Sigmoid colon (tissue), 7 donors: ENCODE data around the gene USP17L21. TPM values are rescaled to one million over a fixed set of nuclear protein-coding genes. Genes with fewer than 3 reads are reported as not detected.
"Not testable (repeated sequence)": the region's sequence is repeated elsewhere in the genome, so short reads cannot be mapped to it uniquely, and the experiment has no call there.

Experiments used
- DNase-seq: peaks from one replicate; pipeline ENCODE4 v3.0.0-alpha.2; 2019
- H3K27ac ChIP-seq, 4 donors: fragments of 200-600 bp; sonication (generic); one replicate each; pipeline ENCODE4 v1.5.1; 2016 to 2019; ENCODE audit warnings: mild to moderate bottlenecking in 1 of 4
- H3K27me3 ChIP-seq, 3 donors: fragments of 200-600 bp; sonication (generic); one replicate each; pipeline ENCODE4 v1.5.1; 2019; ENCODE audit warnings: mild to moderate bottlenecking in 1 of 3
- H3K36me3 ChIP-seq, 4 donors: fragments of 200-600 bp; sonication (generic); one replicate each; pipeline ENCODE4 v1.5.1; 2016 to 2019
- H3K4me1 ChIP-seq, 4 donors: fragments of 200-600 bp; sonication (generic); one replicate each; pipeline ENCODE4 v1.5.1; 2017 to 2019
- H3K4me3 ChIP-seq, 4 donors: fragments of 200-600 bp; sonication (generic); one replicate each; pipeline ENCODE4 v1.5.1; 2017 to 2019; ENCODE audit warnings: mild to moderate bottlenecking in 2 of 4, moderate library complexity in 1 of 4
- H3K9me3 ChIP-seq, 4 donors: fragments of 200-600 bp in 3 of 4; sonication (generic) in 3 of 4; one replicate each; pipeline versions ENCODE4 v1.5.1 to v1.6.1; 2013 to 2019
- WGBS, 2 donors: extraction: QIAGEN DNeasy Blood & Tissue Kit; methylation state at CpG; one replicate each; pipeline ENCODE4 v1.1.7; 2013; 5-methylcytosine and 5-hydroxymethylcytosine counted together
- intact Hi-C: fragments of 100-400 bp; cut with DNase I; formaldehyde crosslinking; loops from one replicate; pipeline ENCODE4 v1.15.1; 2023
- polyA plus RNA-seq, 3 donors: library from polyadenylated mRNA; stranded (reverse); fragments of 200-250 nt; gene quantifications; one replicate each; pipeline ENCODE4 v1.2.3, GENCODE V29; 2013
- total RNA-seq, 4 donors: library from RNA; depleted of rRNA; stranded (reverse); fragments of >200 nt; gene quantifications; one replicate each; pipeline ENCODE4 v1.1.0, GENCODE V29; 2016
- donor health status: healthy with polysubstance abuse.
- donor health status: Bipolar disorder and iron deficiency.
- donor health status: healthy.

USP17L21 gene
- total RNA-seq: not detected
- polyA plus RNA-seq: not detected

- H3K4me1 ChIP-seq, DNase-seq, H3K4me3 ChIP-seq, H3K27me3 ChIP-seq, H3K9me3 ChIP-seq, intact Hi-C loops, H3K36me3 ChIP-seq, H3K27ac ChIP-seq: not testable (repeated sequence)
- no CpG with 5 or more reads among the region's 13 CpGs for WGBS, 2 donors
These were observed at the start of gene USP17L21 for GRCh38 chr4:9262572-9262971. Gene USP17L21, plus strand, starts transcription at chr4:9262872. Its CDS starts 0 bp downstream, at chr4:9262872.

DNA sequence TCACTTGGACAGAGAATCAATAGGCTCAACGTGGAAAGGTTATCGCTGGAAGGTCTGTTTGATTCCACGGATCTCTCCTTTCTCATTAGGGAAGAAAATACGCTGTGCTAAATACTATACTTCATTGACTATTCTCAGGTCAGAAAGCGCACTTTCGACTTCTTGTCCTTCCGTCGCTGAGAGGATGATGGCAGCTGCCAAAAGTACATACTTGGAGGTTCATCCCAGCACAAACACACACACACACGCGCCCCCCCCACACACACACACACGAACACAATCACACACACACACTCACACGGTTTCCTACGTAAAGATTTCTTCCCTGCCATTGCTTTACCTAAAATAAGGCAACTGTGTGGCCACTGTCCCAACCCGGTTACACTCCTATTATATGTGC, 48.0 kb upstream of the USP17L21 start:
- H3K27me3 ChIP-seq, H3K4me1 ChIP-seq, H3K27ac ChIP-seq, H3K9me3 ChIP-seq, H3K36me3 ChIP-seq, H3K4me3 ChIP-seq, intact Hi-C loops: not testable (repeated sequence)
- 83% methylated on average over 11 of the region's 14 CpGs for WGBS, 2 donors
- peak; percentile 13 for DNase-seq

- intact Hi-C loops, H3K9me3 ChIP-seq, H3K27ac ChIP-seq, H3K27me3 ChIP-seq, DNase-seq, H3K4me3 ChIP-seq, H3K36me3 ChIP-seq, H3K4me1 ChIP-seq: not testable (repeated sequence)
- 98% methylated on average over 10 of the region's 14 CpGs; no CpG with 5 or more reads in 1 of the 2 donors for WGBS, 2 donors
These were observed 47.6 kb upstream of the USP17L21 start, which contains the start of gene USP17L11 for GRCh38 chr4:9215105-9215504. Gene USP17L11, plus strand, starts transcription at chr4:9215405. Its CDS starts 0 bp downstream, at chr4:9215405.

- H3K27me3 ChIP-seq, DNase-seq, H3K9me3 ChIP-seq, intact Hi-C loops, H3K27ac ChIP-seq, H3K4me1 ChIP-seq, H3K36me3 ChIP-seq, H3K4me3 ChIP-seq: not testable (repeated sequence)
- WGBS, 2 donors: no CpG with 5 or more reads among the region's 13 CpGs
These were observed 42.8 kb upstream of the USP17L21 start, which contains the start of gene USP17L12 for GRCh38 chr4:9219852-9220251. Gene USP17L12, plus strand, starts transcription at chr4:9220152. Its CDS starts 0 bp downstream, at chr4:9220152.

GRCh38 chr4:9224596-9224995, 38.1 kb upstream of the USP17L21 start, which contains the start of gene USP17L13:
Gene USP17L13, plus strand, starts transcription at chr4:9224896. Its CDS starts 0 bp downstream, at chr4:9224896.
- DNase-seq, H3K27ac ChIP-seq, intact Hi-C loops, H3K4me3 ChIP-seq, H3K4me1 ChIP-seq, H3K36me3 ChIP-seq, H3K27me3 ChIP-seq, H3K9me3 ChIP-seq: not testable (repeated sequence)
- WGBS, 2 donors: no CpG with 5 or more reads among the region's 14 CpGs

DNA sequence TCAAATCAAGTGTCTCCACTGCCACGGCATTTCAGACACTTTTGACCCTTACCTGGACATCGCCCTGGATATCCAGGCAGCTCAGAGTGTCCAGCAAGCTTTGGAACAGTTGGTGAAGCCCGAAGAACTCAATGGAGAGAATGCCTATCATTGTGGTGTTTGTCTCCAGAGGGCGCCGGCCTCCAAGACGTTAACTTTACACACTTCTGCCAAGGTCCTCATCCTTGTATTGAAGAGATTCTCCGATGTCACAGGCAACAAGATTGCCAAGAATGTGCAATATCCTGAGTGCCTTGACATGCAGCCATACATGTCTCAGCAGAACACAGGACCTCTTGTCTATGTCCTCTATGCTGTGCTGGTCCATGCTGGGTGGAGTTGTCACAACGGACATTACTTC, 32.4 kb upstream of the USP17L21 start:
- H3K4me1 ChIP-seq: not testable (repeated sequence)

DNA sequence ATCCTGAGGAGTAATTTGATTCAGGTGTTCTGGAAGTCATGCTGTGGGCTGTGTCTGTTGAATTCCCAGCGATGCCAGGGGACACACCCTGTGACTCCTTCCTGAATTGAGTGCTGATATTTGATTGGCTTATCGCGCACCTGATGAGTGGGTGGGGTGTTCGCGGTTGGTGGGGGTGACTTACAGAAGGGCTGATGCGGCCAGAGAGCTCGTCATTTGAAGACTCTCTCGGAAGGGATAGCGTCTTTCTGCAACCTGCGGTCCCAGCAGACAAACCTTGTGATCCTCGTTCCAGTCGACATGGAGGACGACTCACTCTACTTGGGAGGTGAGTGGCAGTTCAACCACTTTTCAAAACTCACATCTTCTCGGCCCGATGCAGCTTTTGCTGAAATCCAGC, 28.6 kb upstream of the USP17L21 start, which contains the start of gene USP17L15:
Gene USP17L15 (plus strand): TSS at position 301 of the 400 bp plus-strand sequence. CDS start 0 bp downstream, at position 301.
- WGBS, 2 donors: no CpG with 5 or more reads among the region's 15 CpGs
- H3K9me3 ChIP-seq, DNase-seq, H3K4me1 ChIP-seq, H3K27me3 ChIP-seq, H3K36me3 ChIP-seq, intact Hi-C loops, H3K4me3 ChIP-seq, H3K27ac ChIP-seq: not testable (repeated sequence)

More for the DNA sequence above, 32.4 kb upstream of the USP17L21 start:
- WGBS, 2 donors: 93 to 96% methylated on average over 5 to 6 of the region's 8 CpGs
- H3K27ac ChIP-seq, H3K36me3 ChIP-seq, H3K9me3 ChIP-seq, H3K27me3 ChIP-seq, H3K4me3 ChIP-seq, intact Hi-C loops: not testable (repeated sequence)
- peak; percentile 53 for DNase-seq

- H3K9me3 ChIP-seq, intact Hi-C loops, H3K36me3 ChIP-seq, H3K27me3 ChIP-seq, H3K4me3 ChIP-seq, H3K27ac ChIP-seq, H3K4me1 ChIP-seq: not testable (repeated sequence)
- DNase-seq: peak; percentile 40
- WGBS, 2 donors: 83 to 88% methylated on average over 11 of the region's 12 CpGs
These were observed 24.2 kb upstream of the USP17L21 start for GRCh38 chr4:9238461-9238860.

DNA sequence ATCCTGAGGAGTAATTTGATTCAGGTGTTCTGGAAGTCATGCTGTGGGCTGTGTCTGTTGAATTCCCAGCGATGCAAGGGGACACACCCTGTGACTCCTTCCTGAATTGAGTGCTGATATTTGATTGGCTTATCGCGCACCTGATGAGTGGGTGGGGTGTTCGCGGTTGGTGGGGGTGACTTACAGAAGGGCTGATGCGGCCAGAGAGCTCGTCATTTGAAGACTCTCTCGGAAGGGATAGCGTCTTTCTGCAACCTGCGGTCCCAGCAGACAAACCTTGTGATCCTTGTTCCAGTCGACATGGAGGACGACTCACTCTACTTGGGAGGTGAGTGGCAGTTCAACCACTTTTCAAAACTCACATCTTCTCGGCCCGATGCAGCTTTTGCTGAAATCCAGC, 19.1 kb upstream of the USP17L21 start, which contains the start of gene USP17L17:
Gene USP17L17 (plus strand): TSS at position 301 of the 400 bp plus-strand sequence. CDS start 0 bp downstream, at position 301.
- DNase-seq, H3K4me3 ChIP-seq, H3K27me3 ChIP-seq, H3K36me3 ChIP-seq, H3K9me3 ChIP-seq, H3K4me1 ChIP-seq, H3K27ac ChIP-seq, intact Hi-C loops: not testable (repeated sequence)
- WGBS, 2 donors: 92 to 98% methylated on average over 5 of the region's 14 CpGs

- DNase-seq: peak; percentile 68
- H3K27ac ChIP-seq, H3K36me3 ChIP-seq, intact Hi-C loops, H3K27me3 ChIP-seq, H3K4me1 ChIP-seq, H3K4me3 ChIP-seq, H3K9me3 ChIP-seq: not testable (repeated sequence)
- WGBS, 2 donors: 76 to 95% methylated on average over 15 to 21 of the region's 26 CpGs
These were observed 14.6 kb upstream of the USP17L21 start, which contains the start of gene USP17L18 for GRCh38 chr4:9247953-9248680. Gene USP17L18, plus strand, starts transcription at chr4:9248630. Its CDS starts 0 bp downstream, at chr4:9248630.

DNA sequence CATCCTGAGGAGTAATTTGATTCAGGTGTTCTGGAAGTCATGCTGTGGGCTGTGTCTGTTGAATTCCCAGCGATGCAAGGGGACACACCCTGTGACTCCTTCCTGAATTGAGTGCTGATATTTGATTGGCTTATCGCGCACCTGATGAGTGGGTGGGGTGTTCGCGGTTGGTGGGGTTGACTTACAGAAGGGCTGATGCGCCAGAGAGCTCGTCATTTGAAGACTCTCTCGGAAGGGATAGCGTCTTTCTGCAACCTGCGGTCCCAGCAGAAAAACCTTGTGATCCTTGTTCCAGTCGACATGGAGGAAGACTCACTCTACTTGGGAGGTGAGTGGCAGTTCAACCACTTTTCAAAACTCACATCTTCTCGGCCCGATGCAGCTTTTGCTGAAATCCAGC, 9.6 kb upstream of the USP17L21 start, which contains the start of gene USP17L19:
Gene USP17L19 (plus strand): TSS at position 301 of the 400 bp plus-strand sequence. CDS start 0 bp downstream, at position 301.
- no CpG with 5 or more reads among the region's 13 CpGs for WGBS, 2 donors

GRCh38 chr4:9257824-9258223, 4.8 kb upstream of the USP17L21 start, which contains the start of gene USP17L20:
Gene USP17L20, plus strand, starts transcription at chr4:9258124. Its CDS starts 0 bp downstream, at chr4:9258124.
- H3K4me1 ChIP-seq, DNase-seq: not testable (repeated sequence)

More for the DNA sequence above, 9.6 kb upstream of the USP17L21 start, which contains the start of gene USP17L19:
- DNase-seq, H3K9me3 ChIP-seq, H3K36me3 ChIP-seq, H3K27ac ChIP-seq, H3K4me1 ChIP-seq, H3K4me3 ChIP-seq, H3K27me3 ChIP-seq, intact Hi-C loops: not testable (repeated sequence)

GRCh38 chr4:9267319-9267718, 4.6 kb downstream of the USP17L21 start, which contains the start of gene USP17L22:
Gene USP17L22, plus strand, starts transcription at chr4:9267619. Its CDS starts 0 bp downstream, at chr4:9267619.
- H3K36me3 ChIP-seq, DNase-seq, H3K4me3 ChIP-seq, H3K9me3 ChIP-seq, H3K4me1 ChIP-seq, H3K27me3 ChIP-seq, intact Hi-C loops, H3K27ac ChIP-seq: not testable (repeated sequence)
- whole genome bisulfite sequencing, 2 donors: no CpG with 5 or more reads among the region's 15 CpGs

More at GRCh38 chr4:9257824-9258223, 4.8 kb upstream of the USP17L21 start, which contains the start of gene USP17L20:
- H3K36me3 ChIP-seq, H3K27ac ChIP-seq, H3K9me3 ChIP-seq, intact Hi-C loops, H3K4me3 ChIP-seq, H3K27me3 ChIP-seq: not testable (repeated sequence)
- whole genome bisulfite sequencing, 2 donors: no CpG with 5 or more reads among the region's 15 CpGs
